ENCODE data around the gene VEGFC.
A peak's percentile ranks its signal among the peaks of the same experiment; 100 is the strongest.

The VEGFC gene

DNA sequence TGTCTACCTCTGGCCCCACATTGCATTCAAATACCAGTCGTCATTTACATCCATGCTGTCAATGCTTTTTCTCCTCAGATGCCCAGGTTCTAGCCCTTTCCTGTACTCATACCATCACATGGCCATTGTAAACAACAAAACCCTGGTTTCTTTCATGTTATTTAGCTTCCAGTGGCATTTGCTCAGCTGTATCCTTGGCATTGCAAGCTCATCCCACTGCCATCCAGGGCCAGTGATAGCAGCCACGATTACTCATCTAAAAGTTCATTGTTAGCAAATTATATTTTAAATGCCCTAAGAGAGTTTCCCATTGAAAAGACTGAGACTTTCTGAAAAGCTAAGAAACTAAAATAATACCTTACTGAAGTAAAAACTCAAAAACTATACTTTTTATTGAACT lies 34.0 kb downstream of the VEGFC start:
- DNase-seq, result no peak

DNA sequence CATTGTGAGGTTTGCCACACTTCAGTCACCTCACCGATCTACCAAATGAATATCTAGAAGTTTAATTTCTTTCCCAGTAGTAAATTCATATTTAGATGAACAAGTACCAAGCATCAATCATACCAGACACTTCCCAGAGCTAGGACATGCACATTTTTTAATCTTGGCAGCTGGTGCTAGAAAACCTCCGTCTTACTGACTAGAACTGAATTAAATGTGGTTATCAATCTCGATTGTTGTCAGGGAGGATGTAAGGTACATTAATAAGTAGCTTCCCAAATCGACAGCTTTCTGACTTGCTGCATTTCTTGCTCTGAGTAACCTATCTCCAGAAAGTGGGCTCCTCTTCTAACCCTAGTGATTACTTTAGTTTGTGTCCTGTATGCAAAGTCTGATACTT lies 34.4 kb downstream of the VEGFC start:
- no peak for DNase-seq

- DNase-seq, result no peak
Observed at GRCh38 chr4:176755613-176756012, 37.1 kb downstream of the VEGFC start.

- no peak for DNase-seq
Observed at GRCh38 chr4:176755001-176755400, 37.7 kb downstream of the VEGFC start.

- peak; percentile 77 for DNase-seq
Observed at GRCh38 chr4:176753049-176753448, 39.7 kb downstream of the VEGFC start.

DNA sequence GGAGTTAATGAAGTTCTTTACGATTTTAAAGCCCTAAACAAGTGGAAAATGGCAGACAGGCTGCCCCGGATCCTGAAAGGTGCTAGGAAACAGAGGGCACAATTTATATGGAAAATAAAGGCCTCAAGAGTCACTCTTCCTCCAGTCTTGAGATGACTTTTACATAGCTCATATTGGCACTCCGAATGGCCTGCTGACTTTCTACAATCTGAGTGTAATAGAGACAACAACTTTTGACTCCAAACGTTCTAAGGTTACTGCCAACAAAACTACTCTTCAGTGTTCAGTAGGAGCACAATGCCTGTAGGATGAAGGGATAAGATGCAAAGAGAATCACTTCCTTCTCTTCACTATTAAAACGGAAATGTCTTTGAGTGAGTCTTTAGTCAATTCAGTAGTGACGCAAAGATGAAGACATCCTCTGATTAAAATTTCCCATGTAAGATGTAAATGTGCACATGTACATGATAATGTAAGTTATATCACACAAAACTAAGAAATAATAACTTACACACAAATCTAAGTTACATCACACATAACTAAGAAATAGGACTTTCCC lies 40.5 kb downstream of the VEGFC start:
- no peak for DNase-seq

- no peak for DNase-seq
Observed at GRCh38 chr4:176751061-176751460, 41.7 kb downstream of the VEGFC start.

- DNase-seq, result no peak
Observed at GRCh38 chr4:176746846-176747245, 45.9 kb downstream of the VEGFC start.

DNA sequence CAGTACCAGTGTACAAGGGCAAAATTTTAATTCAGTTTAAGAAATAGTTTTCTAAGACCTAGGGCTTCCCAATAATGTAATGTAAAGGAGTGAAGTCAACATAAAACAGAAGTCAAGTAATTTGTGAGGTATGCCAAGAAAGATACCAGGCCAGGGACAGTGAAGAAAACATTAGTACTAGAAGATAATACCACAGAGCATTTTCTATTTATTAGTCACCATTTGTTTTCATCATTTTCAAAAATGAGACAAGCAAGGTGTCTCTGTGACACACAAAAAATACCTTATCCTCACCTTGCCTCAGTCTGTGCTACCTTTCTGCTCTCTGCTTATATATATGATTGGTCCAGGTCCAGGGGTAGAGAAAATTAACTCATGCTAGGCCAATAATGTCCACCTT lies 46.8 kb downstream of the VEGFC start:
- DNase-seq, result no peak

DNA sequence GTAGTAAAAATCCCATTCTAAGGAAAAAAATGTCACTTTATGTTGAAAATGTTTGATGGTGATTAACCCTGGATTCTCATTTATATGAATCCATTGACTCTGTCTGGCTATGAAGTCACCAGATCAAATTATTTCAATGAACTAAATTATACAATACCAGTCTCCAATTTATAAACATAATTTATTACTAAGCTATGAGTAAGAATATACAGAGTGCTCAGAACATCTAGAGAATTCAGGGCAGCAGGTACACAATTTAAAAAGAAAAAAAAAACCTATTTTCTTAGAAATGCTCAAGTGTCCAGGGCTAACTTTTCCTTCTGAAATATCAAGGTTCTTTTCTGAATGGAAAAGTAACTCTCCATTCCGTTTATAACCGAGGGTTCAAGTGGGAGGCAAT lies 48.6 kb downstream of the VEGFC start:
- no peak for DNase-seq

- no peak for DNase-seq
Observed at GRCh38 chr4:176742211-176742610, 50.5 kb downstream of the VEGFC start.

- no peak for DNase-seq
Observed at GRCh38 chr4:176741253-176741652, 51.5 kb downstream of the VEGFC start.

DNA sequence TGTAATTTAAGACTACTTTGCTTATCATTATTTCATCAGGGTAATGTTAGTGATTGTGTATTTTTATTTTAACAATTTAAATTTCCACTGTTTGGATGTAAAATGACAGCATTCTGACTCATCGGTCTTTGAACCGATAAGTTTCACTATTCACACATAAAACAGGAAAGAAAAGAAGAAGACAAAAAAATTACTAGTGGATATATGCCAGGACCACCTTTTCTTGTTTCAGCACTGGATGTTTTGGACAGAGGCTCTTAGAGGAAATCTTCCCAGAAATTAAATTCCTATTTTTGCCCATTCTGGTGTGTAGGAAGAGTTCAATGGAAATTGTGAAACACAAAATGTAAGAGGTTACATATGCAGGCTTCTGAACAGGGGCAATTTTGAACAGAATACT lies 57.4 kb downstream of the VEGFC start:
- peak; percentile 9 for DNase-seq

DNA sequence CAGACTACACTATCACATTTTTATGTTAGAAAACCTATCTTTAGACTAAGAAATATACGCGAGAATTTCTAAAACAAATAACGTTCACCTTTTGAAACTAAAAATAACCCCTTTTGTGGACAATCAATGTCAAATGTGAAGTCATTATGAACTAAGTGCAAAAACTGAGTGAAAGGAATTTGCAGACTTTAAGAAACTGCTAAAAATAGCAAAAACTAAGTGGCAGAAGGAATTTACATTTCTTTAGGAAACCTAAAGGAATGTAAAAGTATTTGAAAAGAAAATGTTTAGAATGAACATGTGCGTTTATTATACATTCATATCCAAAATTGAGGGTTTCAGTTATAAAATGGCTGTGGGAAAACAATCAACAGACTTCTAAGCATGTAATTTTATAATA lies 58.3 kb downstream of the VEGFC start:
- DNase-seq, result no peak

DNA sequence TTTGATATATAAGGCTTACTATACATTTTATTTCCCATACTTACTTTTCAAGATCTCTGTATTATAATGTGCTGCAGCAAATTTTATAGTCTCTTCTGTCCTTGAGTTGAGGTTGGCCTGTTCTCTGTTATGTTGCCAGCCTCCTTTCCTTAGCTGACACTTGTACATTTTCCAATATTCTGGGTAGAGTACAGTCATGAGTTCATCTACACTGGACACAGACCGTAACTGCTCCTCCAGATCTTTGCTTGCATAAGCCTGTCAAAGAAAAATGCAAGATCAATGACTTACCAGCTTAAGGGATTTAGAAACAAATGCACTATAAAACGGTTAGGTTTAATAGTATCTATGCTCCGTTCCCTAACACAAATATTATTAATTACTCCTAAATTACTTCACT lies 63.2 kb downstream of the VEGFC start:
- DNase-seq, result no peak

- no peak for DNase-seq
Observed at GRCh38 chr4:176726803-176727202, 65.9 kb downstream of the VEGFC start.

DNA sequence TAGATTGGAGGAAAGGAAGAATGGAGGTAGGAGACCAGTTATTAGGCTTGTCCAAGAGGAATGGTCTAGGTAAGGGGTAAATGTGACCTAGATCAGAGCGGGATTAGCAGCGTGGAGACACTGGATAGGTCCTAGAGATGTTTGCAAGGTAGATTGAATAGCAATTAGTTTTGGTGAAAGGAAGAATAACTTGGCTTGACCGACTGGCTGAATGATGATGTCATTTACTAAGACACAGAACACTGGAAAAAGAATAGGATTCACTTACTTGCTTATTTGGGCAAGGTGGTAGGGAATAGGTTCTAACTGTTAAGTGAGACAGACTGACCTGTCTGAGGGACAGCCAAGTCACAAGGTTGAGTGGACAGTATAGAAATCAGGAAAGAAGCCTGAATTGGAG lies 71.3 kb downstream of the VEGFC start:
- DNase-seq, result no peak

DNA sequence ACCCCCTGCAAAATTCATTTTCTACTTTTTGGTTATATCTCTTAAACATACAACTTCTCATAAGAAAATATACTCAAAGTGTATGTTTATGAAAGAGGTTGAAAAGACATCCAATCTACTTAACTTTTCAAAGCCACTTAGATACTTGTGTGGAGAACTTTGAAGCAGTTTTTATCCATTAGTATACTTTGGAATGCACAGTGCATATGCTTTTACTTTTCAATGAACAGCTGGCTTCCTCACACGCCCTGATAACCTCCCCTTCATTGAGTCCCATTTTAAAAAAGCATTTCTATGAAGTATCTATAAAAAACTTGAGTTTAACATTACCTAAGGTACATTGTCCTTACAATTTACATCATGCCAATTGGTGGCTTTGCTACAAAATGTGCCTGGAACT lies 73.8 kb downstream of the VEGFC start:
- DNase-seq, result no peak

- no peak for DNase-seq
Observed at GRCh38 chr4:176717237-176717636, 75.5 kb downstream of the VEGFC start.

GRCh38 chr4:176709417-176709816 lies 83.3 kb downstream of the VEGFC start:
- DNase-seq, result no peak

GRCh38 chr4:176708771-176709311 lies 83.9 kb downstream of the VEGFC start:
- DNase-seq, result no peak

GRCh38 chr4:176690716-176691115 lies 102.0 kb downstream of the VEGFC start:
- DNase-seq, result no peak

GRCh38 chr4:176680668-176681180 lies 112.0 kb downstream of the VEGFC start:
- no peak for DNase-seq

- DNase-seq, result no peak
Observed at GRCh38 chr4:176676901-176677300, 115.8 kb downstream of the VEGFC start.

- DNase-seq, result no peak
Observed at GRCh38 chr4:176675810-176676209, 116.9 kb downstream of the VEGFC start.
